SJCRH30 (cell line): ENCODE measurements around the gene GRAMD2A. TPM values are rescaled to one million over a fixed set of nuclear protein-coding genes. Genes with fewer than 3 reads are reported as not detected.

Experiments
- DNase-seq, 2 experiments: peaks; one replicate each; pipeline ENCODE4 v3.0.0-alpha.2; 2015 to 2020
- H3K27ac ChIP-seq: fragments of 250-450 bp; sonication (Bioruptor Pico); 2 replicates; pipeline ENCODE4 v1.5.1; 2020; ENCODE audit warnings: mild to moderate bottlenecking, moderate library complexity
- H3K27me3 ChIP-seq: fragments of 250-450 bp; sonication (Bioruptor Pico); 2 replicates; pipeline ENCODE4 v1.5.1; 2020; ENCODE audit warnings: mild to moderate bottlenecking, moderate library complexity
- H3K36me3 ChIP-seq: fragments of 250-450 bp; sonication (Bioruptor Pico); 2 replicates; pipeline ENCODE4 v1.5.1; 2020; ENCODE audit warnings: mild to moderate bottlenecking, moderate library complexity
- H3K4me1 ChIP-seq: fragments of 250-450 bp; sonication (Bioruptor Pico); 2 replicates; pipeline ENCODE4 v1.5.1; 2020; ENCODE audit warnings: mild to moderate bottlenecking, moderate library complexity
- H3K4me3 ChIP-seq: fragments of 250-450 bp; sonication (Bioruptor Pico); 2 replicates; pipeline ENCODE4 v1.5.1; 2020; ENCODE audit warnings: mild to moderate bottlenecking, moderate library complexity
- H3K9me3 ChIP-seq: fragments of 250-450 bp; sonication (Bioruptor Pico); replicated peaks from 2 replicates; pipeline ENCODE4 v1.5.1; 2020; ENCODE audit warnings: mild to moderate bottlenecking, moderate library complexity
- total RNA-seq: library from RNA; depleted of rRNA; stranded (reverse); fragments of >200 nt; shearing (Covaris generic); gene quantifications from 2 replicates; pipeline ENCODE4 v1.2.3, GENCODE V29; 2014; rRNA removed

The GRAMD2A gene
- total RNA-seq = 0.35 TPM in 1 of 2 replicates, not detected in the other

GRCh38 chr15:72197460-72198355 lies at the start of gene GRAMD2A:
Gene GRAMD2A (minus strand): TSS chr15:72197787.
- peak in 1 of 2 experiments; percentile 26 for DNase-seq
- Histone ChIP-seq H3K9me3 (no peaks in the 10 kb centered on the region), H3K4me1 (peaks cover 18% of the 10 kb centered on the region), H3K4me3 (no peak within 1 kb of the TSS), H3K27ac (no peak within 1 kb of the TSS), H3K36me3 (peaks cover 49% of the 10 kb centered on the region), H3K27me3 (no peaks in the 10 kb centered on the region)

- H3K27me3 ChIP-seq = no peaks in the 10 kb centered on the region
- no peak for DNase-seq
- H3K4me3 ChIP-seq = no peak overlapping the region
- no peaks in the 10 kb centered on the region for H3K9me3 ChIP-seq
- peaks cover 54% of the 10 kb centered on the region; the same call in 1 of the 2 replicates for H3K36me3 ChIP-seq
- H3K4me1 ChIP-seq = peaks cover 6% of the 10 kb centered on the region
- H3K27ac ChIP-seq = no peak overlapping the region
Measured at GRCh38 chr15:72242775-72243370, 45.3 kb upstream of the GRAMD2A start.

- peaks cover 47% of the 10 kb centered on the region; the same call in 1 of the 2 replicates for H3K36me3 ChIP-seq
- no peak overlapping the region for H3K4me3 ChIP-seq
- H3K9me3 ChIP-seq = no peaks in the 10 kb centered on the region
- H3K4me1 ChIP-seq = peaks cover 22% of the 10 kb centered on the region
- DNase-seq = no peak
- no peaks in the 10 kb centered on the region for H3K27me3 ChIP-seq
- no peak overlapping the region for H3K27ac ChIP-seq
Measured at GRCh38 chr15:72239652-72240051, 42.1 kb upstream of the GRAMD2A start.

DNA sequence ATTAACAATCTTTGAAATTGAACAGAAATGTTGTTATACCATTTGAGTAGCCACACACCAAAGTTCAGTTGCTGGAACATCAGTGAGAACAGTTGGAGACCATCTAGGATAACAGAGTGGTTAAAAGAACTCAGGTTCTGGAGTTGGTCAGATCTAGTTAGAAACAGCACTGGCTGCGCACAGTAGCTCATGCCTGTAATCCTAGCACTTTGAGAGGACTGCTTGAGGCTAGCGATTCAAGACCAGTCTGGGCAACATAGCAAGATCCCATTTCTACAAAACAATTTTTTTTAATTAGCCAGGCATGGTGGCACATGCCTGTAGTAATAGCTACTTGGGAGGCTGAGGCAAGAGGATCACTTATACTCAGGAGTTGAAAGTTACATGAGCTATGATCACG lies 41.0 kb upstream of the GRAMD2A start:
- Histone ChIP-seq H3K36me3 (peaks cover 37% of the 10 kb centered on the region; the same call in 1 of the 2 replicates), H3K27ac (no peak overlapping the region; the same call in 1 of the 2 replicates)
- no peak for DNase-seq

GRCh38 chr15:72237853-72238224 lies 40.3 kb upstream of the GRAMD2A start:
- Histone ChIP-seq H3K27me3 (no peaks in the 10 kb centered on the region), H3K9me3 (no peaks in the 10 kb centered on the region), H3K4me3 (no peak overlapping the region), H3K4me1 (peaks cover 22% of the 10 kb centered on the region), H3K36me3 (peaks cover 35% of the 10 kb centered on the region; the same call in 1 of the 2 replicates), H3K27ac (peak overlapping the region; percentile 86)
- peak in 1 of 2 experiments; percentile 17 for DNase-seq

More for the DNA sequence above, 41.0 kb upstream of the GRAMD2A start:
- Histone ChIP-seq H3K27me3 (no peaks in the 10 kb centered on the region), H3K4me1 (peaks cover 22% of the 10 kb centered on the region), H3K9me3 (no peaks in the 10 kb centered on the region), H3K4me3 (no peak overlapping the region)

GRCh38 chr15:72237029-72237852 lies 39.7 kb upstream of the GRAMD2A start:
- H3K4me3 ChIP-seq = peak overlapping the region; percentile 33
- peak; percentile 85 to 87 for DNase-seq

DNA sequence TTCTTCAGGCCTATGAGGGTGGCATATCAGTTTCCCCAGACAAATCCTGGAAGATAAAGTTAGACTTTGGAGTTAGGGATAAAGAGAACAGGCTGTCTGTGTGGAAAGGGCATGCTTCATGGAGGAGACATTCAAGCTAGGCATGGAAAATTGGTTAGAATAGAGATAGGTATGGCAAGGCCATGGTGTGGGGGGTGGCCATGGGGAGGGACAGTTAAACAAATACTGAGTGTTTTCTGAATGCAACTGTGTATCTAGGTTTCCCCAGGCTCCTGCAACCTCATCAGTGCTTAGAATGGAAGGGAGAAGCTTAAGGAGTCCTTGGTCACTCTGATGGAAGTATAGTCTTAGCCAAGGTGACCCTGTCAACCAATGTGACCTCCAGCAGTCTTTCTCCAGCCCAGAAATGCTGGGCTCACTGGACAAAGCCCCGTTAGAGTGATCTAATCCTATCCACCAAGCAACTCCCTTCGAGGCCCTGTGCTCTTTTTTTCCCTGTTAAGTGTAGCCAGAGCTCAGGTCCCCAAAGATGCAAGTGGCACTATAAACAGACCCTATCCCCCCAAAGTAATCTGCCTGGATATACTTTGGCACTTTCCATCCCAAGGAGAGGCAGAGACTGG lies 38.9 kb upstream of the GRAMD2A start:
- peak overlapping the region; percentile 86 for H3K27ac ChIP-seq
- no peaks in the 10 kb centered on the region for H3K27me3 ChIP-seq
- peak overlapping the region; percentile 33 for H3K4me3 ChIP-seq
- no peaks in the 10 kb centered on the region for H3K9me3 ChIP-seq
- no peak for DNase-seq
- peaks cover 23% of the 10 kb centered on the region; the same call in 1 of the 2 replicates for H3K36me3 ChIP-seq
- peaks cover 29% of the 10 kb centered on the region for H3K4me1 ChIP-seq

More at GRCh38 chr15:72237029-72237852, 39.7 kb upstream of the GRAMD2A start:
- peaks cover 29% of the 10 kb centered on the region; the same call in 1 of the 2 replicates for H3K36me3 ChIP-seq
- H3K27ac ChIP-seq = peak overlapping the region; percentile 86
- no peaks in the 10 kb centered on the region for H3K27me3 ChIP-seq
- H3K9me3 ChIP-seq = no peaks in the 10 kb centered on the region
- H3K4me1 ChIP-seq = peaks cover 28% of the 10 kb centered on the region

GRCh38 chr15:72235298-72235697 lies 37.7 kb upstream of the GRAMD2A start:
- Histone ChIP-seq H3K27ac (no peak overlapping the region), H3K36me3 (peaks cover 11% of the 10 kb centered on the region)

GRCh38 chr15:72233769-72234168 lies 36.2 kb upstream of the GRAMD2A start:
- Histone ChIP-seq H3K27me3 (no peaks in the 10 kb centered on the region), H3K27ac (no peak overlapping the region), H3K36me3 (peaks cover 10% of the 10 kb centered on the region), H3K4me1 (peaks cover 29% of the 10 kb centered on the region), H3K9me3 (no peaks in the 10 kb centered on the region), H3K4me3 (no peak overlapping the region)
- DNase-seq = no peak

More at GRCh38 chr15:72235298-72235697, 37.7 kb upstream of the GRAMD2A start:
- H3K4me1 ChIP-seq = peaks cover 29% of the 10 kb centered on the region
- H3K27me3 ChIP-seq = no peaks in the 10 kb centered on the region
- DNase-seq = no peak
- H3K9me3 ChIP-seq = no peaks in the 10 kb centered on the region
- no peak overlapping the region for H3K4me3 ChIP-seq

- no peaks in the 10 kb centered on the region for H3K27me3 ChIP-seq
- H3K9me3 ChIP-seq = no peaks in the 10 kb centered on the region
- H3K27ac ChIP-seq = peak overlapping the region; percentile 98
- H3K4me1 ChIP-seq = peaks cover 20% of the 10 kb centered on the region
- peak; percentile 48 to 61 for DNase-seq
- peaks cover 17% of the 10 kb centered on the region for H3K36me3 ChIP-seq
- H3K4me3 ChIP-seq = peak overlapping the region; percentile 96
Measured at GRCh38 chr15:72231833-72232478, 34.4 kb upstream of the GRAMD2A start.

GRCh38 chr15:72231066-72231832 lies 33.7 kb upstream of the GRAMD2A start, which contains the start of gene PKM:
Gene PKM (minus strand): TSS chr15:72231190. CDS start chr15:72219097, 12,093 bp downstream.
- Histone ChIP-seq H3K27me3 (no peaks in the 10 kb centered on the region), H3K4me1 (peaks cover 18% of the 10 kb centered on the region), H3K36me3 (peaks cover 22% of the 10 kb centered on the region), H3K9me3 (no peaks in the 10 kb centered on the region), H3K4me3 (peak within 1 kb of the TSS; percentile 96), H3K27ac (peak within 1 kb of the TSS; percentile 98)
- peak; percentile 99 to 100 for DNase-seq

DNA sequence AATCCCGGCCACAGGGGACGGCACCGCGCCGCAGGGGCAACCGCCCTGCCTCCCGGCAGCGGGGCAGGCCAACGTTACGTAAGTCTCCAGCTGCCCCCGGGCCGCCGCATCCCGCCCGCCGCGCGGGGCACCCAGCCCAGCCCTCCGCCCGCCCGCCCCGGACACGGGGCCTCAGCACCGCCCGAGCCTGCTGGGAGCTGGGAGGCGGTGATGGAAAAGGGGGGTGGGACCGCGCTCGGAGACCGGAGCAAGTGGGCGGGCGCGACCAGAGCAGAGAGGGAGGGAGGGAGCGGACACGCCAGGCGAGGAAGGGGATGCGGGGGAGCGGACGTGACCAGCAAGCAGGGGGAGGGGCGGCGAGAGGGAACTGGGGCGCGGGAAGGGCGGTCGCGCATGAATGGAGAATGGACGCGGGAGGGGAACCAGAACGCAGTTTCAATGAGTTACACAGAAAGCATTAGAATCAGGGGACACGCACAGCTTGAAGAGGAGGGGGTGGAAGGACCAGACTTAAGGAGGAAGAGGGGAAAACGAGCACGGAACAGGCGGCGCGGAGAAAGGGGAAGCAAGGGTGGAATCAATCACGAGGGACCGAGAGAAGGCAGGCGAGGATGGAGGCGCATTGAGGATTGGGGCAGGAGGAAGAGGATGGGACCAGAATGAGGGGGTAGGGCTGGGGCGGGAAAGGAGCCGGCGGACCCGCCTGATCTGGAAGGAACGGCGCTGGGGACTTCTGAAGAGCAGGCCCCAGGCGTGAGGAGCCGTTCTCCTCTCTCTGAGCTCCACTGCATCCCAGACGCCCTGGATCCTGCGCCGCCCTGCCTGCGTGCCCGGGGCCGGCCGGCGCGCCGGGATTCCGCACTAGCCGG lies 32.8 kb upstream of the GRAMD2A start:
- peak; percentile 87 to 91 for DNase-seq
- Histone ChIP-seq H3K27ac (peak overlapping the region; percentile 98), H3K36me3 (peaks cover 31% of the 10 kb centered on the region), H3K9me3 (no peaks in the 10 kb centered on the region), H3K4me3 (peak overlapping the region; percentile 96), H3K27me3 (no peaks in the 10 kb centered on the region), H3K4me1 (peaks cover 26% of the 10 kb centered on the region)
